Myometrial cell (primary cell): ENCODE data around the gene KMT2B. TPM values are rescaled to one million over a fixed set of nuclear protein-coding genes. Genes with fewer than 3 reads are reported as not detected.

ENCODE experiments used
- total RNA-seq: library from RNA; depleted of rRNA; stranded (reverse); fragments of >200 nt; gene quantifications from 2 replicates; pipeline ENCODE4 v1.2.3, GENCODE V29; 2015

Gene KMT2B
- total RNA-seq, result 7.5 and 9.7 TPM in 2 replicates

GRCh38 chr19:35717665-35718344 lies at the start of gene KMT2B:
Gene KMT2B, plus strand, starts transcription at chr19:35718003. Its CDS starts 16 bp downstream, at chr19:35718019.

GRCh38 chr19:35704218-35704617 lies 13.6 kb upstream of the KMT2B start, which contains the start of gene ZBTB32:
Gene ZBTB32, plus strand, starts transcription at chr19:35704558. Its CDS starts 10,069 bp downstream, at chr19:35714627.

GRCh38 chr19:35742121-35742724 lies 24.4 kb downstream of the KMT2B start, which contains the start of gene IGFLR1:
Gene IGFLR1, minus strand, starts transcription at chr19:35742452. Its CDS starts 1,272 bp downstream, at chr19:35741180.

GRCh38 chr19:35745328-35746086 lies 27.7 kb downstream of the KMT2B start, which contains the start of the genes PSENEN and U2AF1L4:
Gene PSENEN, plus strand, starts transcription at chr19:35745651. Its CDS starts 280 bp downstream, at chr19:35745931.
Gene U2AF1L4, minus strand, starts transcription at chr19:35745418. Its CDS starts 27 bp downstream, at chr19:35745391.

GRCh38 chr19:35748106-35749020 lies 30.6 kb downstream of the KMT2B start, which contains the start of gene LIN37:
Gene LIN37, plus strand, starts transcription at chr19:35748576. Its CDS starts 149 bp downstream, at chr19:35748725.

GRCh38 chr19:35756377-35757230 lies 38.8 kb downstream of the KMT2B start, which contains the start of gene HSPB6:
Gene HSPB6, minus strand, starts transcription at chr19:35757029. Its CDS starts 21 bp downstream, at chr19:35757008.

GRCh38 chr19:35757749-35758608 lies 40.2 kb downstream of the KMT2B start, which contains the start of gene PROSER3:
Gene PROSER3, plus strand, starts transcription at chr19:35758176. Its CDS starts 40 bp downstream, at chr19:35758216.

GRCh38 chr19:35775298-35776101 lies 57.7 kb downstream of the KMT2B start, which contains the start of gene ARHGAP33:
Gene ARHGAP33, plus strand, starts transcription at chr19:35775564. Its CDS starts 95 bp downstream, at chr19:35775659.

Other genes starting within 250 kb of the KMT2B start
- gene KRTDAP, start 227.5 kb upstream of the KMT2B start, total RNA-seq, result not detected in 2 replicates
- gene DMKN, start 204.4 kb upstream of the KMT2B start, total RNA-seq, result 11.0 and 12.1 TPM in 2 replicates
- 1.4 and 3.9 TPM in 2 replicates for gene SBSN, start 189.7 kb upstream of the KMT2B start, total RNA-seq
- not detected in 2 replicates for gene GAPDHS, start 184.5 kb upstream of the KMT2B start, total RNA-seq
- 94.5 and 116 TPM in 2 replicates for gene TMEM147, start 172.4 kb upstream of the KMT2B start, total RNA-seq
- not detected in 2 replicates for gene ATP4A, start 154.3 kb upstream of the KMT2B start, total RNA-seq
- gene PMIS2, start 131.8 kb upstream of the KMT2B start, total RNA-seq, result not detected in 2 replicates
- 14.9 and 19.6 TPM in 2 replicates for gene HAUS5, start 105.3 kb upstream of the KMT2B start, total RNA-seq
- 92.3 and 98.7 TPM in 2 replicates for gene RBM42, start 89.0 kb upstream of the KMT2B start, total RNA-seq
- gene ETV2, start 76.3 kb upstream of the KMT2B start, total RNA-seq, result 1.4 TPM in 1 of 2 replicates, not detected in the other
- gene COX6B1, start 69.7 kb upstream of the KMT2B start, total RNA-seq, result 630 and 856 TPM in 2 replicates
- gene UPK1A, start 51.5 kb upstream of the KMT2B start, total RNA-seq, result not detected in 2 replicates
- gene ZBTB32, start 13.4 kb upstream of the KMT2B start, total RNA-seq, result not detected in 2 replicates
- 0.29 and 3.9 TPM in 2 replicates for gene IGFLR1, start 24.4 kb downstream of the KMT2B start, total RNA-seq
- 4.8 and 6.1 TPM in 2 replicates for gene U2AF1L4, start 27.4 kb downstream of the KMT2B start, total RNA-seq
- gene PSENEN, start 27.6 kb downstream of the KMT2B start, total RNA-seq, result 58.7 and 68.6 TPM in 2 replicates
- gene LIN37, start 30.6 kb downstream of the KMT2B start, total RNA-seq, result 16.0 and 19.6 TPM in 2 replicates
- gene HSPB6, start 39.0 kb downstream of the KMT2B start, total RNA-seq, result 25.7 and 41.2 TPM in 2 replicates
- 10.5 and 11.5 TPM in 2 replicates for gene PROSER3, start 40.2 kb downstream of the KMT2B start, total RNA-seq
- 1.4 and 9.9 TPM in 2 replicates for gene ARHGAP33, start 57.6 kb downstream of the KMT2B start, total RNA-seq
- not detected in 2 replicates for gene PRODH2, start 94.8 kb downstream of the KMT2B start, total RNA-seq
- not detected in 2 replicates for gene NPHS1, start 134.5 kb downstream of the KMT2B start, total RNA-seq
- 0.86 TPM in 1 of 2 replicates, not detected in the other for gene KIRREL2, start 138.9 kb downstream of the KMT2B start, total RNA-seq
- gene APLP1, start 150.6 kb downstream of the KMT2B start, total RNA-seq, result 18.4 and 45.8 TPM in 2 replicates
- gene NFKBID, start 182.5 kb downstream of the KMT2B start, total RNA-seq, result 3.7 and 7.1 TPM in 2 replicates
- gene HCST, start 184.5 kb downstream of the KMT2B start, total RNA-seq, result not detected in 2 replicates
- not detected in 2 replicates for gene TYROBP, start 190.3 kb downstream of the KMT2B start, total RNA-seq
- 2.6 and 3.2 TPM in 2 replicates for gene LRFN3, start 218.4 kb downstream of the KMT2B start, total RNA-seq